ENCODE results near the gene REELD1. TPM values are rescaled to one million over a fixed set of nuclear protein-coding genes. Genes with fewer than 3 reads are reported as not detected.

REELD1 gene
- total and polyA plus RNA-seq, 3 donors from 2014 or later = 0.38 to 1.3 (median 0.62) TPM

DNA sequence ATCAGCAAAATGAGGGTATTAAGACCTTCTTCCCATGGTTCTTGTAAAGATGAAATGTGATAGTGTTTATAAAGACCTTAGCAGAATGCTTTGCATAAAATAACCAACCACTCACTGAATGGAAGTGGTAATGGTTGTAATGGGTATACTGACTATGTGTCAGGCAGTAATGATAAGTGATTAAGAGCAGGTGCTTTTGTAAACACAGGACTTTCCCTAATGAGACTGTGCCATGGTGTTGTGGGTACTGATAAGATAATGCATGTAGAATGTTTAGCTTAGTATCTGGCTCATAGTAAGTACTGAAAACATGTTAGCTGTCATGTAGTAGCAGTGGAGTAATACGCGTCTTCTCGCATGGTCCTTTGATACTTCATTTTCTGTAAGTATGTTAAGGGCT lies 31.9 kb upstream of the REELD1 start:
- TF ChIP-seq, protein P1, sequence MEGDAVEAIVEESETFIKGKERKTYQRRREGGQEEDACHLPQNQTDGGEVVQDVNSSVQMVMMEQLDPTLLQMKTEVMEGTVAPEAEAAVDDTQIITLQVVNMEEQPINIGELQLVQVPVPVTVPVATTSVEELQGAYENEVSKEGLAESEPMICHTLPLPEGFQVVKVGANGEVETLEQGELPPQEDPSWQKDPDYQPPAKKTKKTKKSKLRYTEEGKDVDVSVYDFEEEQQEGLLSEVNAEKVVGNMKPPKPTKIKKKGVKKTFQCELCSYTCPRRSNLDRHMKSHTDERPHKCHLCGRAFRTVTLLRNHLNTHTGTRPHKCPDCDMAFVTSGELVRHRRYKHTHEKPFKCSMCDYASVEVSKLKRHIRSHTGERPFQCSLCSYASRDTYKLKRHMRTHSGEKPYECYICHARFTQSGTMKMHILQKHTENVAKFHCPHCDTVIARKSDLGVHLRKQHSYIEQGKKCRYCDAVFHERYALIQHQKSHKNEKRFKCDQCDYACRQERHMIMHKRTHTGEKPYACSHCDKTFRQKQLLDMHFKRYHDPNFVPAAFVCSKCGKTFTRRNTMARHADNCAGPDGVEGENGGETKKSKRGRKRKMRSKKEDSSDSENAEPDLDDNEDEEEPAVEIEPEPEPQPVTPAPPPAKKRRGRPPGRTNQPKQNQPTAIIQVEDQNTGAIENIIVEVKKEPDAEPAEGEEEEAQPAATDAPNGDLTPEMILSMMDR (IDR thresholded peaks at IDR 0.05) = no peak
- no peak for TF ChIP-seq POLR2A (IDR thresholded peaks at IDR 0.05)
- no peaks in the 10 kb centered on the region for H3K9me3 ChIP-seq
- no peak overlapping the region for H3K4me3 ChIP-seq
- 96 to 98% methylated on average over 3 of the region's 3 CpGs for whole genome bisulfite sequencing, 2 donors
- H3K4me1 ChIP-seq = peaks cover 3% of the 10 kb centered on the region
- DNase-seq = no peak
- no peaks in the 10 kb centered on the region for H3K27me3 ChIP-seq
- no peak overlapping the region for H3K27ac ChIP-seq
- intact Hi-C loops (cut with DNase I; ENCODE audit: low total_unique reads) = no loop called here
- no peaks in the 10 kb centered on the region for H3K36me3 ChIP-seq (ENCODE audit: low read depth, missing control alignments)

DNA sequence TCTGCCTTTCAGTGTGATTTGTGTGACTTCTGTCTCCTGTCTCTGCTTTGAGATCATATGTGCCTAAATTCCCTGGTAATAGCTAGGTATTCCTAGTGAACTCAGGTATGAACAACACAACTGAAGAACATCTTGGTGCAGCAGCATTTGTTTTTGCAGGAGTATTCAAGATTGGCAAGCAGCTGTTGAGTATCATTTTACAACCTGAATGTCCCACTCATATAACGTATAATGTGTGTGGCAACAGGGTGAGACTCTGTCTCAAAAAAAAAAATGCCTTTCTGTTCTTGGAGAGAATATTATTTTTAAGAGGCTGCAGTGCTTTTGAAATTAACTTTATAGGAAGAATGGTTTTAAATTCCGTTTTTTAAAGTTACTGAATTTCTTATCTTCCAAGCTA lies 31.1 kb upstream of the REELD1 start:
- WGBS, 2 donors = 77 to 88% methylated on average over 2 of the region's 2 CpGs
- TF ChIP-seq POLR2A (IDR thresholded peaks at IDR 0.05) = no peak
- TF ChIP-seq, protein P1 (IDR thresholded peaks at IDR 0.05) = no peak
- H3K27me3 ChIP-seq = no peaks in the 10 kb centered on the region
- peaks cover 3% of the 10 kb centered on the region for H3K4me1 ChIP-seq
- intact Hi-C loops (cut with DNase I; ENCODE audit: low total_unique reads) = no loop called here
- no peak for DNase-seq
- H3K36me3 ChIP-seq (ENCODE audit: low read depth, missing control alignments) = no peaks in the 10 kb centered on the region
- no peak overlapping the region for H3K27ac ChIP-seq
- H3K4me3 ChIP-seq = no peak overlapping the region
- H3K9me3 ChIP-seq = no peaks in the 10 kb centered on the region

DNA sequence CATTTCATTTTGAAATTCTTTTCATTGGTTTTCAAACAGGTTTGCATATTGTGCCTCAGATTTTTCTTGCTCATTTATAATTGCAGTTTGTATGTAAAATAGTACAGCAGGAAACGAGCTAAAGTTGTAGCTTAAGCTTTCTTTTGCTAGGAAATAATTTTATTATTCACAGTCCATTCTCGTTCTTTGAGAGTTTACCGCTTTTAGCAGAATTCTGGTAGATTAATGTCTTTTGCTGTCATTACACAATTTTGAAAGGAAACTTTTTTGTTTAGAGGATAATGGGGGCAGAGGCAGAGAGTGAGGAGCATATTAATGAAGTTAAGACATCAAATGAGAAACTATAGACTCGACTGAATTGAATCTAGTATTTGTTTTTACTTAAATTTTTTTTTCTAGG lies 28.3 kb upstream of the REELD1 start:
- H3K36me3 ChIP-seq (ENCODE audit: low read depth, missing control alignments) = no peaks in the 10 kb centered on the region
- no peaks in the 10 kb centered on the region for H3K27me3 ChIP-seq
- no peak overlapping the region for H3K27ac ChIP-seq
- DNase-seq = no peak
- intact Hi-C loops (cut with DNase I; ENCODE audit: low total_unique reads) = no loop called here
- no peak overlapping the region for H3K4me3 ChIP-seq
- no peaks in the 10 kb centered on the region for H3K4me1 ChIP-seq
- WGBS, 2 donors = 97% methylated on average over 4 of the region's 4 CpGs
- TF ChIP-seq POLR2A (IDR thresholded peaks at IDR 0.05) = no peak
- TF ChIP-seq, protein P1 (IDR thresholded peaks at IDR 0.05) = no peak
- no peaks in the 10 kb centered on the region for H3K9me3 ChIP-seq

DNA sequence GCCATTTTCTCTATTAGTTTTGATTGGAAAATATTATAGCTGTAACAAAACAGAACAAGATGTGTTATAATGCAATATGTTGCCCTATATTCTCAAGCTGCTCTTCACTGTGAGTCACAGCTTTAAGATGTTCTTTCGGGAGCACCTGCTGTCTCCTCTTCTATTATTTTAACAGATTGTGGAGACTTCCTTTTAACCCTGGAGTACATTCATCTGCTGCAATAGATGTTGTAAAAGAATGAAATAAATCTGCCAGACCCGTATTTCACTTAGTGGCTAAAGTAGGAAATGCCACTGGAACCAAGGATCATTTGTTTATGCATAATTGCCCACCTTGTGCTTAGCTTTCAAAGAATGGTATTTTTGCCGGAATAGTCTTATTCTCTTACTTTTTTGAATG lies 27.7 kb upstream of the REELD1 start:
- DNase-seq = no peak
- Histone ChIP-seq H3K4me3 (no peak overlapping the region), H3K27ac (no peak overlapping the region), H3K9me3 (no peaks in the 10 kb centered on the region), H3K36me3 (ENCODE audit: low read depth, missing control alignments) (no peaks in the 10 kb centered on the region), H3K4me1 (peaks cover 2% of the 10 kb centered on the region), H3K27me3 (no peaks in the 10 kb centered on the region)
- no peak for TF ChIP-seq POLR2A (IDR thresholded peaks at IDR 0.05)
- TF ChIP-seq, protein P1 (IDR thresholded peaks at IDR 0.05) = no peak
- WGBS, 2 donors = 85 to 88% methylated on average over 3 of the region's 3 CpGs
- intact Hi-C loops (cut with DNase I; ENCODE audit: low total_unique reads) = no loop called here

DNA sequence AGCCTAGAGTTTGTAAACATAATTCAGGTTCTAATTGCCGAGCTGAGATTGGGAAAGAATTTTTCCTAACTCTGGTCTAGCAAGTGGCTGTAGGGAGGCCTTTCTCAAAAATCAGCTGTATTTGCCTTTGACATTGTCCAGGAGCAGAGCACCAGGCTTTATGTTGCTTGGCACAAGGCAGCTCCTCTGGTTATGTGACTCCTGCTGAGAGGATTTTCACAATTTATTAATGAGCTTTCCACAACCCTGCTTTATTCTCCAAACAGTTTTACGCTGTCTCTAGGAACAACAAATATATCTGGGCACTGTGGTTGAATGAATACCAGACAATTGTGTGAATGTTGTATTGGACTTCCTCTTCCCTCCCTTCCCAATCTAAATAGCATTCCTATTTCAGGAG lies 23.9 kb upstream of the REELD1 start:
- intact Hi-C loops (cut with DNase I; ENCODE audit: low total_unique reads) = no loop called here
- WGBS, 2 donors = 88 to 97% methylated on average over 2 of the region's 2 CpGs
- Histone ChIP-seq H3K9me3 (no peaks in the 10 kb centered on the region), H3K4me1 (peaks cover 10% of the 10 kb centered on the region), H3K27ac (no peak overlapping the region), H3K36me3 (ENCODE audit: low read depth, missing control alignments) (no peaks in the 10 kb centered on the region), H3K4me3 (no peak overlapping the region), H3K27me3 (no peaks in the 10 kb centered on the region)
- no peak for DNase-seq
- TF ChIP-seq, protein P1 (IDR thresholded peaks at IDR 0.05) = no peak
- no peak for TF ChIP-seq POLR2A (IDR thresholded peaks at IDR 0.05)
